ENCODE results near the gene ACAA1. TPM values are rescaled to one million over a fixed set of nuclear protein-coding genes. Genes with fewer than 3 reads are reported as not detected.

ACAA1 gene
- total and polyA plus RNA-seq, 10 of the 15 experiments (the other 5 are each of a cell fraction or from before 2014, with no cell fraction given): 5.7 to 85.4 (median 60.6) TPM

- TF ChIP-seq CHD4 (IDR thresholded peaks at IDR 0.05): no peak
- no peak for TF ChIP-seq ZBTB4 (CRISPR knock-in tag; IDR thresholded peaks at IDR 0.05)
- no peak for TF ChIP-seq NFIC (IDR thresholded peaks at IDR 0.05; ENCODE audit: low read depth, low read length)
- TF ChIP-seq JUND (IDR thresholded peaks at IDR 0.05; ENCODE audit: low read depth, low read length): peak; percentile 43; the same call in 1 of the 2 replicates
- peak; percentile 40; the same call in 1 of the 2 replicates for TF ChIP-seq CEBPZ (IDR thresholded peaks at IDR 0.05; ENCODE audit: low read depth, low read length)
- TF ChIP-seq GABPA (IDR thresholded peaks at IDR 0.05; ENCODE audit: low read depth): peak; percentile 92
- peak; percentile 99 for TF ChIP-seq PKNOX1 (IDR thresholded peaks at IDR 0.05)
- TF ChIP-seq TCF12 (IDR thresholded peaks at IDR 0.05; ENCODE audit: low read depth, low read length): peak; percentile 40; the same call in 1 of the 2 replicates
- peak; percentile 71 for TF ChIP-seq DPF2 (IDR thresholded peaks at IDR 0.05)
- no peak for TF ChIP-seq USF1 (IDR thresholded peaks at IDR 0.05; ENCODE audit: borderline replicate concordance, extremely low read length, insufficient read depth, low read depth, low read length)
- peak; percentile 54; the same call in 1 of the 2 replicates for TF ChIP-seq PML (IDR thresholded peaks at IDR 0.05; ENCODE audit: low read length)
- 0 out of 2 replicates have a peak, but pooled peaks have one; percentile 14 for TF ChIP-seq RB1 (IDR thresholded peaks at IDR 0.05; ENCODE audit: borderline replicate concordance)
- TF ChIP-seq RELA (IDR thresholded peaks at IDR 0.05; ENCODE audit: borderline replicate concordance, partially characterized antibody): peak; percentile 92
- TF ChIP-seq SPI1 (IDR thresholded peaks at IDR 0.05; ENCODE audit: borderline replicate concordance, insufficient read depth, low read depth, low read length): peak; percentile 73
- TF ChIP-seq REST (IDR thresholded peaks at IDR 0.05; ENCODE audit: low read depth, low read length): no peak
- no peak for TF ChIP-seq NR2C2 (IDR thresholded peaks at IDR 0.05; ENCODE audit: borderline replicate concordance, control insufficient read depth, insufficient read length, low read depth)
Measured at GRCh38 chr3:38164952-38165721, 28.2 kb upstream of the ACAA1 start, which contains the start of gene OXSR1 (continued).

Measured in GM12878 (cell line).